ENCODE results near the gene EDARADD.
"Not testable (repeated sequence)": the region's sequence is repeated elsewhere in the genome, so short reads cannot be mapped to it uniquely, and the experiment has no call there.

Gene EDARADD

DNA sequence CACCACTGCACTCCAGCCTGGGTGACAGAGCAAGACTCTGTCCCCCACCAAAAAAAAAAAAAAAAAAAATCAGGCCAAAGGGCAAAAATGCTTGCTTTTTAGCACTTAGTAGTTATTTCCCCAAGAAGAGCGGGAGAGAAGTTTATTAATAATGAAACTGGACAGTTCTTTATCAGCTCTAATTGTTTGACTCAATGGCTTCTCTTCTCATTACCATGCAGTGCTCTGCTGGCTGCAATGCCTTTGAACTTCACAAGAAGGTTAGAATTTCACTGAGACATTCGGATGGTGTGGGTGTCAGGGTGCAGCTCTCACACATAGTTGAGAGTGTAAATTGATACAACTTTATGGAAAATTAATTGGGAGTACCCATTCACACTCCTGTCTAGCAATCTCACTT lies 63.7 kb downstream of the EDARADD start:
- no peak overlapping the region for H3K9ac ChIP-seq (ENCODE audit: low read length)
- peaks cover 7% of the 10 kb centered on the region; the same call in 1 of the 2 replicates for H3K27me3 ChIP-seq (ENCODE audit: insufficient read depth, low read length)
- no peaks in the 10 kb centered on the region for H3K9me3 ChIP-seq (ENCODE audit: low read length)
- no peaks in the 10 kb centered on the region for H4K20me1 ChIP-seq (ENCODE audit: insufficient read depth, low read length)
- no peaks in the 10 kb centered on the region for H3K79me2 ChIP-seq (ENCODE audit: insufficient read depth, low read length)
- H2AFZ ChIP-seq (ENCODE audit: low read length) = no peak overlapping the region
- no peak overlapping the region for H3K4me2 ChIP-seq (ENCODE audit: low read length)
- H3K9me2 ChIP-seq (ENCODE audit: low read depth, low read length) = no peaks in the 10 kb centered on the region
- no peaks in the 10 kb centered on the region for H3F3A ChIP-seq (ENCODE audit: insufficient read depth, low read length)
- TF ChIP-seq, protein P1, sequence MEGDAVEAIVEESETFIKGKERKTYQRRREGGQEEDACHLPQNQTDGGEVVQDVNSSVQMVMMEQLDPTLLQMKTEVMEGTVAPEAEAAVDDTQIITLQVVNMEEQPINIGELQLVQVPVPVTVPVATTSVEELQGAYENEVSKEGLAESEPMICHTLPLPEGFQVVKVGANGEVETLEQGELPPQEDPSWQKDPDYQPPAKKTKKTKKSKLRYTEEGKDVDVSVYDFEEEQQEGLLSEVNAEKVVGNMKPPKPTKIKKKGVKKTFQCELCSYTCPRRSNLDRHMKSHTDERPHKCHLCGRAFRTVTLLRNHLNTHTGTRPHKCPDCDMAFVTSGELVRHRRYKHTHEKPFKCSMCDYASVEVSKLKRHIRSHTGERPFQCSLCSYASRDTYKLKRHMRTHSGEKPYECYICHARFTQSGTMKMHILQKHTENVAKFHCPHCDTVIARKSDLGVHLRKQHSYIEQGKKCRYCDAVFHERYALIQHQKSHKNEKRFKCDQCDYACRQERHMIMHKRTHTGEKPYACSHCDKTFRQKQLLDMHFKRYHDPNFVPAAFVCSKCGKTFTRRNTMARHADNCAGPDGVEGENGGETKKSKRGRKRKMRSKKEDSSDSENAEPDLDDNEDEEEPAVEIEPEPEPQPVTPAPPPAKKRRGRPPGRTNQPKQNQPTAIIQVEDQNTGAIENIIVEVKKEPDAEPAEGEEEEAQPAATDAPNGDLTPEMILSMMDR (IDR thresholded peaks at IDR 0.05; ENCODE audit: low read length) = no peak
- no peak for TF ChIP-seq EZH2 (IDR thresholded peaks at IDR 0.05; ENCODE audit: borderline replicate concordance, low read length)
- no peaks in the 10 kb centered on the region for H3K4me1 ChIP-seq (ENCODE audit: insufficient read depth, low read length, severe bottlenecking)
- no peak overlapping the region for H3K4me3 ChIP-seq (ENCODE audit: low read depth, low read length, poor library complexity, severe bottlenecking)
- H3K36me3 ChIP-seq (ENCODE audit: insufficient read depth, low read length) = no peaks in the 10 kb centered on the region
- H3K27ac ChIP-seq (ENCODE audit: low read depth, low read length, poor library complexity, severe bottlenecking) = no peak overlapping the region

DNA sequence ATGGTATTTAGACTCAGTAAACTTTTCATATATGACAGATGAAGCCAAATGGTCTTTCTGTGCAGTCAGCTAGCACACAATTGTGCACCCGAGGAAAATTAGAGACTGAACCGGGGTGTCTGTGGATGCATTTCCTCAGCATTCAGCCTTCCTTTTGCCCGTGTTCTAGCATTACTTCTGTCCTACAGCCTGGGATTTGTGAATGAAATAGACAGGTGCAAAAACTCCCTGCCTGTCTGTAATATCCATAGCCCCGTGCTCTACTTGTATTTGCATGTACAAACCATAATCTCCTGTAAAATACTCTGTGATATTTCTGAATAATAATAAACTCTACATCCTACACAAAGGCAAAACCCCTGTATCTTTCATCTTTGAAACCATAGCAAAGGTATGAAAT lies 64.9 kb downstream of the EDARADD start:
- H3K4me2 ChIP-seq (ENCODE audit: low read length) = no peak overlapping the region

DNA sequence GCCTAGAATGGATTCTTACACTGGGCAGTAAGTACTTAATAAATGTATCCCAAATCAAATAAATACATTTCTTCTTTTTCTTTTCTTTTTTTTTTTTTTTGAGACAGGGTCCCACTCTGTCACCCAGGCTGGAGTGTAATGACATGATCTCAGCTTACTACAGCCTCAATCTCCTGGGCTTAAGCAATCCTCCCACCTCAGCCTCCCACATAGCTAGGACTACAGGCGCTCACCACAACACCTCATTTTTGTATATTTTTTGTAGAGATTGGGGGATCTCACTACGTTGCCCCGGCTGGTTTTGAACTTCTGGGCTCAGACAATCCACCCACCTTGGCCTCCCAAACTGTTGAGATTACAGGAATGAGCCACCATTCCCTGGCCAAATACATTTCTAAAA lies 66.0 kb downstream of the EDARADD start:
- TF ChIP-seq, protein P1 (IDR thresholded peaks at IDR 0.05; ENCODE audit: low read length) = no peak
- no peak for TF ChIP-seq EZH2 (IDR thresholded peaks at IDR 0.05; ENCODE audit: borderline replicate concordance, low read length)
- Histone ChIP-seq H4K20me1 (ENCODE audit: insufficient read depth, low read length) (no peaks in the 10 kb centered on the region), H3K4me3 (ENCODE audit: low read depth, low read length, poor library complexity, severe bottlenecking) (no peak overlapping the region), H3K79me2 (ENCODE audit: insufficient read depth, low read length) (no peaks in the 10 kb centered on the region), H2AFZ (ENCODE audit: low read length) (no peak overlapping the region), H3K9me3 (ENCODE audit: low read length) (no peaks in the 10 kb centered on the region), H3K27me3 (ENCODE audit: insufficient read depth, low read length) (peaks cover 7% of the 10 kb centered on the region; the same call in 1 of the 2 replicates), H3K9me2 (ENCODE audit: low read depth, low read length) (no peaks in the 10 kb centered on the region), H3K27ac (ENCODE audit: low read depth, low read length, poor library complexity, severe bottlenecking) (no peak overlapping the region), H3F3A (ENCODE audit: insufficient read depth, low read length) (no peaks in the 10 kb centered on the region), H3K4me2 (ENCODE audit: low read length) (no peak overlapping the region), H3K4me1 (ENCODE audit: insufficient read depth, low read length, severe bottlenecking) (no peaks in the 10 kb centered on the region), H3K36me3 (ENCODE audit: insufficient read depth, low read length) (no peaks in the 10 kb centered on the region), H3K9ac (ENCODE audit: low read length) (no peak overlapping the region)

More for the DNA sequence above, 64.9 kb downstream of the EDARADD start:
- no peak overlapping the region for H3K9ac ChIP-seq (ENCODE audit: low read length)
- no peaks in the 10 kb centered on the region for H3K4me1 ChIP-seq (ENCODE audit: insufficient read depth, low read length, severe bottlenecking)
- no peaks in the 10 kb centered on the region for H3K36me3 ChIP-seq (ENCODE audit: insufficient read depth, low read length)
- H3K4me3 ChIP-seq (ENCODE audit: low read depth, low read length, poor library complexity, severe bottlenecking) = no peak overlapping the region
- H3K9me3 ChIP-seq (ENCODE audit: low read length) = no peaks in the 10 kb centered on the region
- TF ChIP-seq, protein P1 (IDR thresholded peaks at IDR 0.05; ENCODE audit: low read length) = no peak
- TF ChIP-seq EZH2 (IDR thresholded peaks at IDR 0.05; ENCODE audit: borderline replicate concordance, low read length) = no peak
- H3F3A ChIP-seq (ENCODE audit: insufficient read depth, low read length) = no peaks in the 10 kb centered on the region
- H3K9me2 ChIP-seq (ENCODE audit: low read depth, low read length) = no peaks in the 10 kb centered on the region
- no peak overlapping the region for H2AFZ ChIP-seq (ENCODE audit: low read length)
- H3K79me2 ChIP-seq (ENCODE audit: insufficient read depth, low read length) = no peaks in the 10 kb centered on the region
- peaks cover 7% of the 10 kb centered on the region; the same call in 1 of the 2 replicates for H3K27me3 ChIP-seq (ENCODE audit: insufficient read depth, low read length)
- H3K27ac ChIP-seq (ENCODE audit: low read depth, low read length, poor library complexity, severe bottlenecking) = no peak overlapping the region
- H4K20me1 ChIP-seq (ENCODE audit: insufficient read depth, low read length) = no peaks in the 10 kb centered on the region

DNA sequence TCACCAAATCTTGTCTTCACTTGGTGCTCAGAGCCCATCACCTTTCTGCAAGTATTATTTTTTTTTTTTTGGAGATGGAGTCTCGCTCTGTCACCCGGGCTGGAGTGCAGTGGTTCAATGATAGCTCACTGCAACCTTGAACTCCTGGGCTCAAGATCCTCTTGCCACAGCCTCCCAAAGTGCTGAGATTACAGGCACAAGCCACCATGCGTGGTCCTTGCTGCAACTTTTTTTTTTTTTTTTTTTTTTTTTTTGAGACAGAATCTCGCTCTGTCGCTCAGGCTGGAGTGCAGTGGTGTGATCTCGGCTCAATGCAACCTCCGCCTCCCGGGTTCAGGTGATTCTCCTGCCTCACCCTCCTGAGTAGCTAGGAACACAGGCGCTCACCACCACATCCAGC lies 70.1 kb downstream of the EDARADD start:
- not testable (repeated sequence) for H3K9me3 ChIP-seq (ENCODE audit: low read length); H3K4me3 ChIP-seq (ENCODE audit: low read depth, low read length, poor library complexity, severe bottlenecking); H3K27ac ChIP-seq (ENCODE audit: low read depth, low read length, poor library complexity, severe bottlenecking); H3F3A ChIP-seq (ENCODE audit: insufficient read depth, low read length); H2AFZ ChIP-seq (ENCODE audit: low read length); H3K27me3 ChIP-seq (ENCODE audit: insufficient read depth, low read length); H4K20me1 ChIP-seq (ENCODE audit: insufficient read depth, low read length); H3K36me3 ChIP-seq (ENCODE audit: insufficient read depth, low read length); H3K79me2 ChIP-seq (ENCODE audit: insufficient read depth, low read length); H3K4me1 ChIP-seq (ENCODE audit: insufficient read depth, low read length, severe bottlenecking); H3K4me2 ChIP-seq (ENCODE audit: low read length); H3K9me2 ChIP-seq (ENCODE audit: low read depth, low read length); H3K9ac ChIP-seq (ENCODE audit: low read length)

Data from OCI-LY1 (cell line).